T-helper 1 cell treated with Interleukin-12 subunit alpha and Interleukin-12 subunit beta and Interleukin-4 antibody, amounts not matched to agents 30 μg/mL and 1 μg/mL, for 36 hours (primary cell): ENCODE measurements around the gene CDK10.

Experiments
- H3K27ac Mint-ChIP-seq: one replicate; pipeline ENCODE4 v1.8.0; 2021; ENCODE audit warnings: mild to moderate bottlenecking, mixed read lengths
- H3K27me3 Mint-ChIP-seq: one replicate; pipeline ENCODE4 v1.8.0; 2021; ENCODE audit warnings: low read depth, mixed read lengths
- H3K36me3 Mint-ChIP-seq: one replicate; pipeline ENCODE4 v1.8.0; 2021; ENCODE audit warnings: low read depth, mixed read lengths
- H3K4me1 Mint-ChIP-seq: one replicate; pipeline ENCODE4 v1.8.0; 2021; ENCODE audit warnings: low read depth, mixed read lengths
- H3K4me3 Mint-ChIP-seq: one replicate; pipeline ENCODE4 v1.8.0; 2021; ENCODE audit warnings: mild to moderate bottlenecking, moderate library complexity, mixed read lengths
- H3K9me3 Mint-ChIP-seq: one replicate; pipeline ENCODE4 v1.8.0; 2021; ENCODE audit warnings: mixed read lengths

CDK10 gene, protein sequence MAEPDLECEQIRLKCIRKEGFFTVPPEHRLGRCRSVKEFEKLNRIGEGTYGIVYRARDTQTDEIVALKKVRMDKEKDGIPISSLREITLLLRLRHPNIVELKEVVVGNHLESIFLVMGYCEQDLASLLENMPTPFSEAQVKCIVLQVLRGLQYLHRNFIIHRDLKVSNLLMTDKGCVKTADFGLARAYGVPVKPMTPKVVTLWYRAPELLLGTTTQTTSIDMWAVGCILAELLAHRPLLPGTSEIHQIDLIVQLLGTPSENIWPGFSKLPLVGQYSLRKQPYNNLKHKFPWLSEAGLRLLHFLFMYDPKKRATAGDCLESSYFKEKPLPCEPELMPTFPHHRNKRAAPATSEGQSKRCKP

GRCh38 chr16:89686520-89687091, at the start of gene CDK10:
Gene CDK10, plus strand, starts transcription at chr16:89686689. Its CDS starts 22 bp downstream, at chr16:89686711.
- Mint-ChIP-seq H3K9me3 (peaks cover 5% of the 10 kb centered on the region), H3K27ac (peak within 1 kb of the TSS; percentile 89), H3K36me3 (peaks cover 12% of the 10 kb centered on the region), H3K27me3 (no peaks in the 10 kb centered on the region), H3K4me1 (peaks cover 10% of the 10 kb centered on the region), H3K4me3 (peak within 1 kb of the TSS; percentile 93)

GRCh38 chr16:89637379-89637778, 49.1 kb upstream of the CDK10 start:
- Mint-ChIP-seq H3K9me3 (no peaks in the 10 kb centered on the region), H3K4me1 (peaks cover 4% of the 10 kb centered on the region), H3K27me3 (no peaks in the 10 kb centered on the region), H3K27ac (no peak overlapping the region), H3K36me3 (no peaks in the 10 kb centered on the region), H3K4me3 (no peak overlapping the region)

GRCh38 chr16:89638455-89638854, 48.0 kb upstream of the CDK10 start:
- H3K9me3 Mint-ChIP-seq = no peaks in the 10 kb centered on the region

GRCh38 chr16:89639385-89639784, 47.1 kb upstream of the CDK10 start:
- Mint-ChIP-seq H3K36me3 (no peaks in the 10 kb centered on the region), H3K27me3 (no peaks in the 10 kb centered on the region), H3K4me1 (peaks cover 4% of the 10 kb centered on the region), H3K4me3 (no peak overlapping the region), H3K27ac (no peak overlapping the region), H3K9me3 (no peaks in the 10 kb centered on the region)

More at GRCh38 chr16:89638455-89638854, 48.0 kb upstream of the CDK10 start:
- Mint-ChIP-seq H3K4me1 (peaks cover 4% of the 10 kb centered on the region), H3K36me3 (no peaks in the 10 kb centered on the region), H3K27me3 (no peaks in the 10 kb centered on the region), H3K27ac (no peak overlapping the region), H3K4me3 (no peak overlapping the region)

DNA sequence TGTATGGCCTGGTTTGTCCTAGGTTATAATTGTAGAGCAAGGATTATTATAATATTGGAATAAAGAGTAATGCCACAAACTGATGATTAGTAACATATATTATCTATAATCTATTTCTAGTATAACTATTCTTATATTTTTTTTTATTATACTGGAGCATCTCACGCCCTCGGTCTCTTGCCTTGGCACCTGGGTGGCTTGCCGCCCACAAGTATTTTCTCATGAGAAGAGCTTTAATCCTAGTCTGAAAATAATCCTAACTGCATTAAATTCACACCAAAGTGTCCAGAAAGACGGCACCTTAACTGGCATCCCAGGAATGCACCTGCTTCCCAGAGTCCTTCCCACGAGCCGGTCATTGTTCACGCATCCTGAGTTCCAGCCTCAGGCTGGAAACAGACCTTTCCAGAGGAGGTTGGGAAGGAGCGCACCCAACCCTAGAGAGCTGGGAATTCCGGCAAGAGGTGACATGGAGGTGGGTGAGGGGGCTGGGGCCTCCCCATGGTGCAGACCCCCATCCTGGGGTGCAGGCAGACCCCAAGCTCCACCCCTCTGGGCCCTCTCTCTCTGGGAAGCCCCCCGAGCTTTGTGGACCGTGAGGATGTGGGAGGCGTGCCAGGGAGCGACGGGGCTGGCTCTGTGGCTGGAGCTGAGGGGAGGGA, 44.9 kb upstream of the CDK10 start:
- Mint-ChIP-seq H3K4me1 (peaks cover 4% of the 10 kb centered on the region), H3K27ac (no peak overlapping the region), H3K4me3 (no peak overlapping the region), H3K36me3 (peaks cover 10% of the 10 kb centered on the region), H3K27me3 (no peaks in the 10 kb centered on the region), H3K9me3 (no peaks in the 10 kb centered on the region)

- no peak overlapping the region for H3K27ac Mint-ChIP-seq
- peaks cover 10% of the 10 kb centered on the region for H3K36me3 Mint-ChIP-seq
- H3K27me3 Mint-ChIP-seq = no peaks in the 10 kb centered on the region
- H3K9me3 Mint-ChIP-seq = no peaks in the 10 kb centered on the region
- H3K4me3 Mint-ChIP-seq = no peak overlapping the region
- H3K4me1 Mint-ChIP-seq = peaks cover 4% of the 10 kb centered on the region
Measured at GRCh38 chr16:89642574-89642973, 43.9 kb upstream of the CDK10 start.

DNA sequence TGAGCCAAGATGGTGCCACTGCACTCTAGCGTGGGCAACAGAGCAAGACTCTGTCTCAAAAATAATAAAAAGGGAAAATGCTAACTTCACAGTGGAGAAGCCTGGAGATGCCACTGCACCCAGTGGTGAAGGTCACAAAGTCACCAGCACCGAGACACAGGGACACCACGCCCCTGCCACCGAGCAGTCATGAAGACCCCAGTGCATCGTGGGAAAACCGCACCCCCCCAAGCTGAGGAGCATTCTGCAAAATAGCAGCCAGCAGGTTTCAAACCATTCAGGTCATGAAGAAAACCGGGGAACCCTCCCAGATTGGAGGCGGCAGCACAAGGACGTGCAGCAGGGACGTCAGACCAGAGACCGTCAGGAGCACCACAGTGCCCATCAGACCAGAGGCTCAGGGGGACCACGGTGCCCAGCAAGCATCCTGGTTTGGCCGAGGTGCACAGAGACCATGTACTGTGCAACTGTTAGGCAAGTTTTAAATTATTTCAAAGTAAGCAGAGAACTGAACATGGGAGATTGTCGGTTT, 42.7 kb upstream of the CDK10 start:
- Mint-ChIP-seq H3K9me3 (no peaks in the 10 kb centered on the region), H3K27me3 (no peaks in the 10 kb centered on the region), H3K36me3 (peaks cover 12% of the 10 kb centered on the region), H3K27ac (no peak overlapping the region), H3K4me1 (peaks cover 4% of the 10 kb centered on the region), H3K4me3 (no peak overlapping the region)

DNA sequence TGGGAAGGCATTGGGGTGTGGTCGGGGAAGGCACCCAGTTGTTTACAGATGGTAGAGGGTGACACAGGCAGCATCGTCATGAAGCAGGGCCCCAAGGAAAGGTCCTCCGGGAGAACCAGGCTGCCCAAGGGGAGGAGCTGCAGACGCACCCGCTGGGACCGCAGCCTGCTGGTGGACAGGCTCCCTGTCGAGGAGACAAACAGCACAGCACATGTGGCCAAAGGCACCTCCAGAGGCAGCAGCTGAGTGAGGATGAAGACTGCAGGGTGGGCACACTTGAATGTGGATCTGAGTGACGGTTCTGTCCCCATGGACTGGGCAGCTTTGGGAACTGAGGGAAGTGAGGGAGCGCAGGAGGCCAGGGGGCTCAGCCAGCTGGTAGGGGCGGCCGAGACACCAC, 41.4 kb upstream of the CDK10 start:
- Mint-ChIP-seq H3K27me3 (no peaks in the 10 kb centered on the region), H3K9me3 (no peaks in the 10 kb centered on the region), H3K4me3 (no peak overlapping the region), H3K36me3 (peaks cover 12% of the 10 kb centered on the region), H3K27ac (no peak overlapping the region), H3K4me1 (peaks cover 4% of the 10 kb centered on the region)

DNA sequence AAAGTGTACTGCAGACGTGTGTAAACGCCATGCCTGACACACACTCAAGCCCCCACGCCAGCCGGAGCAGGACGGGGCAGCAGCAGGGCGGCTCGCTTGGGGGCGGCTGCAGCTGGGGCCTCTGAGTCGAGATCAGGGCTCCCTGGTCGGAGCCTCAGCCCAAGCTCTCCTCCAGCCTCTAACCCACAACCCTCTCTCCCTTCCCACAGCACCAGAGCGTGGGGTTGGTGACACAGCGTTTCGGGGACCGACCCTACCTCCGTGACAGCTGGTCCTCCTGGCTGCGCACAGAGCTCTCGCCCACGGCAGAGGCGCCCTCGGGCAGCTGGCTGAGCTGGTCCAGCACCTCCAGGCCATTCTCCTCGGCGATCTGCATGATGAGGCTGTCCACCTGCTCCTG, 40.2 kb upstream of the CDK10 start:
- Mint-ChIP-seq H3K36me3 (peaks cover 12% of the 10 kb centered on the region), H3K4me1 (no peaks in the 10 kb centered on the region), H3K27ac (no peak overlapping the region), H3K9me3 (no peaks in the 10 kb centered on the region), H3K27me3 (no peaks in the 10 kb centered on the region), H3K4me3 (no peak overlapping the region)

DNA sequence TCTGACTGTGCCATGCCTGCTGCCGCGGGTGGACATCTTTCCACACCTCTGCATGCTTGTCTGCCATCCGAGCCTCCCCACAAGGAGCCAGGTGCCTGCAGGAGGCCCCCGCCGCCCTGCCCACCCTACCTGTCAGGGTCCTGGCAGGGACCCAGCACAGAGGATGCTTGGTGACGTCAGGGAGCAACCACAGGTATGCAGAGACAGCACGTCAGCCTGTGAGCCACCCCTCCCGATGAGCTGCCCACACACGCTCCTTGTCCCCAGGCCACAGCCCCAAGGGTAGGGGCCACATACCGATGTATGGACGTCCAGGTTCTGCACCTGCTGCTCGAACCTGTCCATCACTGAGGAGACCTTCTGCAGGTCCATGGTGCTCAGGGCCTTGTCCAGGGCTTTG, 39.6 kb upstream of the CDK10 start:
- H3K4me1 Mint-ChIP-seq = no peaks in the 10 kb centered on the region
- H3K4me3 Mint-ChIP-seq = no peak overlapping the region
- H3K36me3 Mint-ChIP-seq = peaks cover 12% of the 10 kb centered on the region
- no peaks in the 10 kb centered on the region for H3K9me3 Mint-ChIP-seq
- H3K27ac Mint-ChIP-seq = no peak overlapping the region
- no peaks in the 10 kb centered on the region for H3K27me3 Mint-ChIP-seq

DNA sequence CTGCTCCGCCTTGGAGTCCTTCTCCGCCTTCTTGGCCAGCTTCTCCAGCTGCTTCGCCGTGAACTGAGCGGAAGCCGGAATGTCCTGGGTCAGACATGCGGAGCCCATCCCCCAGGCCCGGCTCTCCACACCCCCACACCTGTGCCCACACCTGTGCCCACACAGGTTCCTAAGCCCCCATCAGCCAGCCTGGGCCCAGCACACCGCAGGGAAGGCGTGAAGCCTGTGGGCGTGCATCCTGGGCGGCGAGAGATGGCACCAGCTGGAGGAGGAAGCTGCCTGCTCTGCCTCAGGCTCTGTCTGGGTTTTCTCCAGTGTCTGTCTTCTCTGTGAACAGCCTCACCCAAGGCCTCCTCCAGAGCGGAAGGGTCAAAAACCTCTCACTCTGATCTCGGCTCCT, 34.9 kb upstream of the CDK10 start:
- no peak overlapping the region for H3K4me3 Mint-ChIP-seq
- H3K27ac Mint-ChIP-seq = no peak overlapping the region
- H3K27me3 Mint-ChIP-seq = no peaks in the 10 kb centered on the region
- H3K4me1 Mint-ChIP-seq = peaks cover 16% of the 10 kb centered on the region
- H3K9me3 Mint-ChIP-seq = no peaks in the 10 kb centered on the region
- H3K36me3 Mint-ChIP-seq = peaks cover 5% of the 10 kb centered on the region

DNA sequence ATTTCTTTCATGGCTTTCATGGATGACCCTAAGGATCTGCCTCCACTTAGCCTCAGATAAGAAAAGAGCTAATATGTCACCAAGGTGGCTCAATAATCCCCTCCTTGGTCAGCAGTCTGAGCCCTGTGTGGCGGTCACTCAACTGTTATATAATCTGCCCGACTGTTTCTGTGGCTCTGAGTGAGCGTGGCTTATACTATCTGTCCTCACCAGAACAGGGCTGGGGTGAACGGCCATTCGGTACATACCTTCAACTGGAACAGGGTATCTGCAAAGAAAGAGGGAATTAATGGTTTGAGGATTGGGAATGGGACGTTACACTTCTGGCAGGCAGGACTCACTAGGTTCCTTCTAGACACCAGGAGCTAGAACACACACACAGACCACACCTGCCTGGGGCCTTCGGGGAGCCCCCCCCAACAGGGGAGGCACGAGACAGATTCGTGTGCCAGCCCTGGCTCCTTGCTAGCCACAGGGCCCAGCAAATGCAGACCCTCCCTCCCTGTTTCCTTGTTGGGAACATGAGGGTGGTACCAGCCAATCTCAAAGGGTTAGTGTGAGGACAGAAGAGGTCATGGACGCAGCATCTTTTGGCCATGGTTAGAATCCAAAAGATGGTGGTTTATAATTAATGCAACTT, 32.7 kb upstream of the CDK10 start:
- Mint-ChIP-seq H3K4me1 (peaks cover 23% of the 10 kb centered on the region), H3K27me3 (no peaks in the 10 kb centered on the region), H3K36me3 (peaks cover 9% of the 10 kb centered on the region), H3K9me3 (no peaks in the 10 kb centered on the region), H3K27ac (peak overlapping the region; percentile 52), H3K4me3 (peak overlapping the region; percentile 50)

DNA sequence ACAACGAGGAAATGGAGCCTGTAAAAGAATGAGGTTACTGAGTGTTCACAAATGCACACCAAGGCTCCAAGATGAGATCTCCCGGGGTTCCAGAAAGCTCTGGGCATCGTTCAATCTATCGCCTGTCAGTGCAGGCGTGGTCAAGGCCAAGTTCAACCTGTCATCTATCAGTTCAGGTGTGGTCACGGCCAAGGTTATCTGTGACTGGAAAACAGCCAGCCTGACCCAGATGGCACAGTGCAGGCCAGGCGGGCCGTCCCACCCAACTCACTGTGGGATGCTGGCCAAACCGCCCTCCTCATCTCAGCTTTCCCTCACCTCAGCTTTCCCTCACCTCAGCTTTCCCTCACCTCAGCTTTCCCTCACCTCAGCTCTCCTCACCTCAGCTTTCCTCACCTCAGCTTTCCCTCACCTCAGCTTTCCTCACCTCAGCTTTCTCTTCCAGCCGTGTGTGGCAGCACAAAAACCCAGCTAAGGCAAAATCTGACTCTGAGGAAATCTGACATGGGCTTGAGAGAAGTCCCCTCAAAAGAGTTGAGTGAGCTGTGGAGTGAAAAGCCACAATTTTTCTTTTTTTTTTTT, 31.3 kb upstream of the CDK10 start:
- H3K36me3 Mint-ChIP-seq = peaks cover 10% of the 10 kb centered on the region
- peaks cover 29% of the 10 kb centered on the region for H3K4me1 Mint-ChIP-seq
- peak overlapping the region; percentile 83 for H3K4me3 Mint-ChIP-seq
- H3K9me3 Mint-ChIP-seq = no peaks in the 10 kb centered on the region
- no peaks in the 10 kb centered on the region for H3K27me3 Mint-ChIP-seq
- H3K27ac Mint-ChIP-seq = no peak overlapping the region

GRCh38 chr16:89656435-89657121, 29.9 kb upstream of the CDK10 start:
- no peaks in the 10 kb centered on the region for H3K9me3 Mint-ChIP-seq
- peak overlapping the region; percentile 83 for H3K4me3 Mint-ChIP-seq
- no peaks in the 10 kb centered on the region for H3K27me3 Mint-ChIP-seq
- H3K4me1 Mint-ChIP-seq = peaks cover 34% of the 10 kb centered on the region
- H3K36me3 Mint-ChIP-seq = peaks cover 23% of the 10 kb centered on the region
- peak overlapping the region; percentile 78 for H3K27ac Mint-ChIP-seq
